HEK293 (cell line): ENCODE data around the gene C1QL1.

Experiments used
- CTCF ChIA-PET: fragments of 350-600 bp; formaldehyde crosslinking; extraction: SDS; loops from one replicate; lab custom pipeline; 2021; ENCODE audit warnings: antibody characterized with exemption; lab: Yijun Ruan, JAX
- POLR2A ChIA-PET: fragments of 300-600 bp; formaldehyde crosslinking; extraction: SDS; loops from one replicate; lab custom pipeline; 2020; ENCODE audit warnings: antibody characterized with exemption, inconsistent platforms; lab: Yijun Ruan, JAX
- H3K27ac ChIP-seq: fragments of 200-500 bp; sonication (Bioruptor generic); 2 replicates; pipeline ENCODE4 v1.5.1; 2014; ENCODE audit warnings: low read depth, low read length, control low read depth, inconsistent platforms; ENCODE audit errors: extremely low read depth
- H3K36me3 ChIP-seq, 2 experiments: fragments of 200-500 bp in 1 of 2; sonication (Bioruptor generic) in 1 of 2; 1 replicate in 1 of 2; 2 replicates in 1 of 2; pipeline ENCODE4 v1.5.1; 2014 to 2017; ENCODE audit warnings: inconsistent platforms in 2 of 2, low read length in 2 of 2; ENCODE audit not compliant: control insufficient read depth in 2 of 2, insufficient read depth in 1 of 2
- H3K4me1 ChIP-seq: fragments of 200-500 bp; sonication (Bioruptor generic); 2 replicates; pipeline ENCODE4 v1.5.1; 2014; ENCODE audit warnings: mild to moderate bottlenecking, low read length, inconsistent platforms; ENCODE audit not compliant: control insufficient read depth, insufficient read depth
- H3K4me3 ChIP-seq: 2 replicates; pipeline ENCODE4 v1.5.1; 2011; ENCODE audit warnings: low read depth, mild to moderate bottlenecking, control low read depth, low read length, moderate library complexity
- H3K9me3 ChIP-seq: fragments of 200-500 bp; sonication (Bioruptor generic); 2 replicates; pipeline ENCODE4 v1.5.1; 2014; ENCODE audit warnings: low read depth, low read length, inconsistent platforms; ENCODE audit not compliant: control insufficient read depth, insufficient read depth
- KLF10 ChIP-seq: fragments of 450-650 bp; IDR thresholded peaks from 2 replicates; pipeline ENCODE4 v1.5.1; 2018; ENCODE audit warnings: missing biosample characterization, mild to moderate bottlenecking, missing genetic modification characterization
- KLF7 ChIP-seq: fragments of 450-650 bp; formaldehyde crosslinking; IDR thresholded peaks from 2 replicates; pipeline ENCODE4 v1.5.1; 2016; ENCODE audit warnings: missing biosample characterization, missing genetic modification characterization, borderline replicate concordance
- RBAK ChIP-seq: fragments of 450-650 bp; formaldehyde crosslinking; IDR thresholded peaks from 2 replicates; pipeline ENCODE4 v1.5.1; 2016; ENCODE audit warnings: missing biosample characterization, missing genetic modification characterization
- SCRT2 ChIP-seq: fragments of 450-650 bp; formaldehyde crosslinking; IDR thresholded peaks from 2 replicates; pipeline ENCODE4 v1.5.1; 2016; ENCODE audit warnings: missing biosample characterization, missing genetic modification characterization
- SP3 ChIP-seq: fragments of 450-650 bp; formaldehyde crosslinking; IDR thresholded peaks from 2 replicates; pipeline ENCODE4 v1.5.1; 2016; ENCODE audit warnings: missing biosample characterization, missing genetic modification characterization
- ZFHX2 ChIP-seq: fragments of 450-650 bp; formaldehyde crosslinking; conservative IDR thresholded peaks from 2 replicates; pipeline ENCODE4 v1.5.1; 2016; ENCODE audit warnings: missing biosample characterization, missing genetic modification characterization
- ZFP3 ChIP-seq: fragments of 450-650 bp; formaldehyde crosslinking; IDR thresholded peaks from 2 replicates; pipeline ENCODE4 v1.5.1; 2016; ENCODE audit warnings: low read depth, missing biosample characterization, missing genetic modification characterization
- ZNF37A ChIP-seq: fragments of 450-650 bp; IDR thresholded peaks from 2 replicates; pipeline ENCODE4 v1.5.1; 2018; ENCODE audit warnings: missing biosample characterization, missing genetic modification characterization
- ZNF391 ChIP-seq: fragments of 450-650 bp; formaldehyde crosslinking; IDR thresholded peaks from 2 replicates; pipeline ENCODE4 v1.5.1; 2016; ENCODE audit warnings: low read depth, missing biosample characterization, missing genetic modification characterization, borderline replicate concordance
- ZNF501 ChIP-seq: fragments of 450-650 bp; formaldehyde crosslinking; IDR thresholded peaks from 2 replicates; pipeline ENCODE4 v1.5.1; 2016; ENCODE audit warnings: missing biosample characterization, missing genetic modification characterization
- ZNF555 ChIP-seq: fragments of 450-650 bp; formaldehyde crosslinking; conservative IDR thresholded peaks from 2 replicates; pipeline ENCODE4 v1.5.1; 2017; ENCODE audit warnings: missing biosample characterization, mild to moderate bottlenecking, missing genetic modification characterization, inconsistent platforms
- ZNF600 ChIP-seq: fragments of 450-650 bp; formaldehyde crosslinking; IDR thresholded peaks from 2 replicates; pipeline ENCODE4 v1.5.1; 2016; ENCODE audit warnings: missing biosample characterization, missing genetic modification characterization
- ZNF785 ChIP-seq: fragments of 450-650 bp; formaldehyde crosslinking; IDR thresholded peaks from 2 replicates; pipeline ENCODE4 v1.5.1; 2016; ENCODE audit warnings: missing biosample characterization, missing genetic modification characterization
- TF ChIP-seq, protein P1 (sequence below): fragments of 450-650 bp; formaldehyde crosslinking; IDR thresholded peaks from 2 replicates; pipeline ENCODE4 v1.5.1; 2016; ENCODE audit warnings: missing biosample characterization, missing genetic modification characterization
- TF ChIP-seq, protein P2 (sequence below): sonication (generic); formaldehyde crosslinking; IDR thresholded peaks from 2 replicates; pipeline ENCODE4 v1.8.1; 2022; ENCODE audit warnings: mild to moderate bottlenecking, moderate library complexity, missing genetic modification reagents
- TF ChIP-seq, protein P3 (sequence below): fragments of 450-650 bp; formaldehyde crosslinking; IDR thresholded peaks from 2 replicates; pipeline ENCODE4 v1.5.1; 2016; ENCODE audit warnings: missing biosample characterization, missing genetic modification characterization
- TF ChIP-seq, protein P4 (sequence below): fragments of 450-650 bp; formaldehyde crosslinking; IDR thresholded peaks from 2 replicates; pipeline ENCODE4 v1.5.1; 2016; ENCODE audit warnings: missing biosample characterization, missing genetic modification characterization, borderline replicate concordance

Gene C1QL1

DNA sequence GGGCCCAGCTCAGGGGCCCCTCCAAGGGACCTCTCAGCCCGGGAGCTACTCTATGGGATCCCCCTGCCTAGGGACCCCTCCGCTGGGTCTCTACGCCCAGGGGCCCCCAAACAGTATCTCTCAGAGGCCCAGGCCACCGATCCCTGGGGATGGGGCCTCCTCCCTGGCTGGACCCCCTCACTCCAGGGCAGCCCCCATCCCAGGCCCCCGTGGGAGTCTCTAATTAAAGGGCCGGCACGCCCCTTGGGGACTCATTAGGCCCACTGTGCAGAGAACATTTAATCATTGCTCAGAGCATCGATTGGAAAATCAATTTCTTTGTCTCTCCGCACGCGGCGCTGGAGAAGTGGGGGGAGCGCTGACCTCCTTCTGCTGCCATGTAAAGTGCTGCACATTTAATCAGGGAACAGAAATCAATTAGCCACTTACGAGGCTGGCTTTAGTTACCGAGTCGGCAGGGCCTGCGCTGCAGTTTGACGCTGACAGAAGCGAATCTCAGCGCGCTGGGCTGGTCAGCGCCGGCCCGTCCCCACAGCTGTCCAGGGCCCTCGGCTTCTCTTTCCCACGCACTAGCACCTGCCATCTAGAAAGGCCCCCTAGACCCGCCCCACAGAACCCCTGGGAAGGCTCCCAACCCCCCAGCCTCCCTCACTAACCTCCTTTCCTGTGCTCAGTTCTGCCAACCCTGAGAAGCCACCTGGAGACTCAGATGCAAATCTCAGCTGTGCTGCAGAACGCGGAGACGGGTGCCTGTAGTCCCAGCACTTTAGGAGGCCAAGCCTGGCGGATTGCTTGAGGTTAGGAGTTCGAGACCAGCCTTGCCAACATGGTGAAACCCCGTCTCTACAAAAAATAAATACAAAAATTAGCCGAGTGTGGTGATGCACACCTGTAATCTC, 20.2 kb upstream of the C1QL1 start:
- CTCF ChIA-PET = interaction anchor here (0.9 to 1.1 kb wide), 2 partner anchors 10 to 32 kb away, joined by 3 to 4 read pairs; no protein-coding TSS in a partner anchor
- TF ChIP-seq SCRT2 (tag by site-specific recombination) = no peak
- TF ChIP-seq ZNF555 (tag by site-specific recombination) = no peak
- TF ChIP-seq, protein P1, sequence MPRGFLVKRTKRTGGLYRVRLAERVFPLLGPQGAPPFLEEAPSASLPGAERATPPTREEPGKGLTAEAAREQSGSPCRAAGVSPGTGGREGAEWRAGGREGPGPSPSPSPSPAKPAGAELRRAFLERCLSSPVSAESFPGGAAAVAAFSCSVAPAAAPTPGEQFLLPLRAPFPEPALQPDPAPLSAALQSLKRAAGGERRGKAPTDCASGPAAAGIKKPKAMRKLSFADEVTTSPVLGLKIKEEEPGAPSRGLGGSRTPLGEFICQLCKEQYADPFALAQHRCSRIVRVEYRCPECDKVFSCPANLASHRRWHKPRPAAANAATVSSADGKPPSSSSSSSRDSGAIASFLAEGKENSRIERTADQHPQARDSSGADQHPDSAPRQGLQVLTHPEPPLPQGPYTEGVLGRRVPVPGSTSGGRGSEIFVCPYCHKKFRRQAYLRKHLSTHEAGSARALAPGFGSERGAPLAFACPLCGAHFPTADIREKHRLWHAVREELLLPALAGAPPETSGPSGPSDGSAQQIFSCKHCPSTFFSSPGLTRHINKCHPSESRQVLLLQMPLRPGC (tag by site-specific recombination) = no peak
- no peak for TF ChIP-seq RBAK (tag by site-specific recombination)
- TF ChIP-seq KLF7 (tag by site-specific recombination) = no peak
- TF ChIP-seq, protein P2, sequence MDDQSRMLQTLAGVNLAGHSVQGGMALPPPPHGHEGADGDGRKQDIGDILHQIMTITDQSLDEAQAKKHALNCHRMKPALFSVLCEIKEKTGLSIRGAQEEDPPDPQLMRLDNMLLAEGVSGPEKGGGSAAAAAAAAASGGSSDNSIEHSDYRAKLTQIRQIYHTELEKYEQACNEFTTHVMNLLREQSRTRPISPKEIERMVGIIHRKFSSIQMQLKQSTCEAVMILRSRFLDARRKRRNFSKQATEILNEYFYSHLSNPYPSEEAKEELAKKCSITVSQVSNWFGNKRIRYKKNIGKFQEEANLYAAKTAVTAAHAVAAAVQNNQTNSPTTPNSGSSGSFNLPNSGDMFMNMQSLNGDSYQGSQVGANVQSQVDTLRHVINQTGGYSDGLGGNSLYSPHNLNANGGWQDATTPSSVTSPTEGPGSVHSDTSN (CRISPR knock-in tag) = no peak
- TF ChIP-seq ZNF37A = no peak
- no peak for TF ChIP-seq ZFP3 (tag by site-specific recombination)
- TF ChIP-seq SP3 = no peak
- TF ChIP-seq ZNF391 = no peak
- no peak for TF ChIP-seq ZNF501 (tag by site-specific recombination)
- TF ChIP-seq, protein P3, sequence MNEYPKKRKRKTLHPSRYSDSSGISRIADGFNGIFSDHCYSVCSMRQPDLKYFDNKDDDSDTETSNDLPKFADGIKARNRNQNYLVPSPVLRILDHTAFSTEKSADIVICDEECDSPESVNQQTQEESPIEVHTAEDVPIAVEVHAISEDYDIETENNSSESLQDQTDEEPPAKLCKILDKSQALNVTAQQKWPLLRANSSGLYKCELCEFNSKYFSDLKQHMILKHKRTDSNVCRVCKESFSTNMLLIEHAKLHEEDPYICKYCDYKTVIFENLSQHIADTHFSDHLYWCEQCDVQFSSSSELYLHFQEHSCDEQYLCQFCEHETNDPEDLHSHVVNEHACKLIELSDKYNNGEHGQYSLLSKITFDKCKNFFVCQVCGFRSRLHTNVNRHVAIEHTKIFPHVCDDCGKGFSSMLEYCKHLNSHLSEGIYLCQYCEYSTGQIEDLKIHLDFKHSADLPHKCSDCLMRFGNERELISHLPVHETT (tag by site-specific recombination) = no peak
- TF ChIP-seq ZFHX2 (tag by site-specific recombination) = no peak
- TF ChIP-seq ZNF785 = no peak
- no peak for TF ChIP-seq KLF10 (tag by site-specific recombination)
- no peak for TF ChIP-seq ZNF600 (tag by site-specific recombination)
- no peaks in the 10 kb centered on the region for H3K9me3 ChIP-seq
- H3K27ac ChIP-seq = no peak overlapping the region
- H3K4me3 ChIP-seq = no peak overlapping the region
- POLR2A ChIA-PET = no interaction called here
- H3K4me1 ChIP-seq = no peaks in the 10 kb centered on the region
- no peaks in the 10 kb centered on the region for H3K36me3 ChIP-seq

DNA sequence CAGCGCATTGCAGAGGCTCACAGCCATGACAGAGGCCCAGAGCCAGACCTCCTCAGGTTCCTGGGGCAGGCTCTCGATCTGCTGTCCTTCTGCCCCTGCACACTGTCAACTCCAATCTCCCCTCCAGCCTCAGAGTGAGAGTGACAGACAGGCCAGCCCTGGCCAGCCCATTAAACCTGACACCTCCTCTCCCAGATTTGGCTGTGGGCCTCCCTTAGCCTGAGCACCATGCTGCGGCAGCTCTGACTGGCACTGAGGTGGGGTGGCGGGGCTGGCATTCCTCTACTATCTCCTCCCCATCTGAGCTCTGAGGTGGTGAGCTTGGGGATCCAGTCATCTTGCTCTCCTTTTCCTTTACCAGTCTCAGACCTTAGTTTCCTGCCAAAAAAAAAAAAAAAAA, 15.5 kb upstream of the C1QL1 start:
- ChIA-PET CTCF (interaction anchor here (0.6 kb wide), 2 partner anchors 21 to 145 kb away, joined by 3 read pairs; no protein-coding TSS in a partner anchor), POLR2A (interaction anchor here (0.6 kb wide), 1 partner anchor 274 kb away, joined by 3 read pairs; no protein-coding TSS in a partner anchor)
- H3K36me3 ChIP-seq = no peaks in the 10 kb centered on the region
- no peaks in the 10 kb centered on the region for H3K9me3 ChIP-seq
- H3K4me3 ChIP-seq = no peak overlapping the region
- H3K27ac ChIP-seq = no peak overlapping the region
- peaks cover 5% of the 10 kb centered on the region; the same call in 1 of the 2 replicates for H3K4me1 ChIP-seq
- TF ChIP-seq, protein P4, sequence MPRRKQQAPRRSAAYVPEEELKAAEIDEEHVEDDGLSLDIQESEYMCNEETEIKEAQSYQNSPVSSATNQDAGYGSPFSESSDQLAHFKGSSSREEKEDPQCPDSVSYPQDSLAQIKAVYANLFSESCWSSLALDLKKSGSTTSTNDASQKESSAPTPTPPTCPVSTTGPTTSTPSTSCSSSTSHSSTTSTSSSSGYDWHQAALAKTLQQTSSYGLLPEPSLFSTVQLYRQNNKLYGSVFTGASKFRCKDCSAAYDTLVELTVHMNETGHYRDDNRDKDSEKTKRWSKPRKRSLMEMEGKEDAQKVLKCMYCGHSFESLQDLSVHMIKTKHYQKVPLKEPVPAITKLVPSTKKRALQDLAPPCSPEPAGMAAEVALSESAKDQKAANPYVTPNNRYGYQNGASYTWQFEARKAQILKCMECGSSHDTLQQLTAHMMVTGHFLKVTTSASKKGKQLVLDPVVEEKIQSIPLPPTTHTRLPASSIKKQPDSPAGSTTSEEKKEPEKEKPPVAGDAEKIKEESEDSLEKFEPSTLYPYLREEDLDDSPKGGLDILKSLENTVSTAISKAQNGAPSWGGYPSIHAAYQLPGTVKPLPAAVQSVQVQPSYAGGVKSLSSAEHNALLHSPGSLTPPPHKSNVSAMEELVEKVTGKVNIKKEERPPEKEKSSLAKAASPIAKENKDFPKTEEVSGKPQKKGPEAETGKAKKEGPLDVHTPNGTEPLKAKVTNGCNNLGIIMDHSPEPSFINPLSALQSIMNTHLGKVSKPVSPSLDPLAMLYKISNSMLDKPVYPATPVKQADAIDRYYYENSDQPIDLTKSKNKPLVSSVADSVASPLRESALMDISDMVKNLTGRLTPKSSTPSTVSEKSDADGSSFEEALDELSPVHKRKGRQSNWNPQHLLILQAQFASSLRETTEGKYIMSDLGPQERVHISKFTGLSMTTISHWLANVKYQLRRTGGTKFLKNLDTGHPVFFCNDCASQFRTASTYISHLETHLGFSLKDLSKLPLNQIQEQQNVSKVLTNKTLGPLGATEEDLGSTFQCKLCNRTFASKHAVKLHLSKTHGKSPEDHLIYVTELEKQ (tag by site-specific recombination) = no peak
